ENCODE measurements around the gene EIF4G1.

DNA sequence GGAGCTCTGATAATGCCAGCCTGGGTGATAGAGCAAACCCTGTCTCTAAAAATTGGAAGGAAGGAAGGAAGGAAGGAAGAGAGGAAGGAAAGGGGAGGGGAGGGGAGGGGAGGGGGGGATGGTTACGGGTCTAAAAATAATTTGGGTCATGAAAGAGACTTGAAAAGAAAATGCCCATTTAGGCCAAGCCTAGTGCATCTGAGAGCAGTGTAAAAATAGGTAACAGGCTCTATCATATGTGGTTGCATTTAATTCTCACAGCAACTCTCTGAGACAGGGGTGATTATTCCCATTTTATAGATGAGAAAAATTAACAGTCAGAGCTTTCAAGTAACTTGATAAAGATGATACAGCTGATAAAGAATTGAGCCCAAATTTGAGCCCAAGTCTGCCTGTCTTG, 42.1 kb upstream of the EIF4G1 start:
- TF ChIP-seq POLR2A (IDR thresholded peaks at IDR 0.05; ENCODE audit: control extremely low read depth in 1 of 2, low read depth in 2 of 2, low read length in 2 of 2) (no peak), RAD21 (IDR thresholded peaks at IDR 0.05 in 1 of 2, conservative IDR thresholded peaks at IDR 0.05 in 1 of 2; ENCODE audit: low read depth in 2 of 2, low read length in 2 of 2) (no peak)

Data from H1 (cell line).